HG03095 (cell line): ENCODE results near the gene RIBC1.
"Not testable (repeated sequence)": the region's sequence is repeated elsewhere in the genome, so short reads cannot be mapped to it uniquely, and the experiment has no call there.

ENCODE experiments used
- ATAC-seq: cut with Tn5 transposase; IDR thresholded peaks from one replicate; pipeline ENCODE4 v1.9.1; 2021; ENCODE audit warnings: moderate library complexity; ENCODE audit not compliant: unreplicated experiment

The RIBC1 gene

DNA sequence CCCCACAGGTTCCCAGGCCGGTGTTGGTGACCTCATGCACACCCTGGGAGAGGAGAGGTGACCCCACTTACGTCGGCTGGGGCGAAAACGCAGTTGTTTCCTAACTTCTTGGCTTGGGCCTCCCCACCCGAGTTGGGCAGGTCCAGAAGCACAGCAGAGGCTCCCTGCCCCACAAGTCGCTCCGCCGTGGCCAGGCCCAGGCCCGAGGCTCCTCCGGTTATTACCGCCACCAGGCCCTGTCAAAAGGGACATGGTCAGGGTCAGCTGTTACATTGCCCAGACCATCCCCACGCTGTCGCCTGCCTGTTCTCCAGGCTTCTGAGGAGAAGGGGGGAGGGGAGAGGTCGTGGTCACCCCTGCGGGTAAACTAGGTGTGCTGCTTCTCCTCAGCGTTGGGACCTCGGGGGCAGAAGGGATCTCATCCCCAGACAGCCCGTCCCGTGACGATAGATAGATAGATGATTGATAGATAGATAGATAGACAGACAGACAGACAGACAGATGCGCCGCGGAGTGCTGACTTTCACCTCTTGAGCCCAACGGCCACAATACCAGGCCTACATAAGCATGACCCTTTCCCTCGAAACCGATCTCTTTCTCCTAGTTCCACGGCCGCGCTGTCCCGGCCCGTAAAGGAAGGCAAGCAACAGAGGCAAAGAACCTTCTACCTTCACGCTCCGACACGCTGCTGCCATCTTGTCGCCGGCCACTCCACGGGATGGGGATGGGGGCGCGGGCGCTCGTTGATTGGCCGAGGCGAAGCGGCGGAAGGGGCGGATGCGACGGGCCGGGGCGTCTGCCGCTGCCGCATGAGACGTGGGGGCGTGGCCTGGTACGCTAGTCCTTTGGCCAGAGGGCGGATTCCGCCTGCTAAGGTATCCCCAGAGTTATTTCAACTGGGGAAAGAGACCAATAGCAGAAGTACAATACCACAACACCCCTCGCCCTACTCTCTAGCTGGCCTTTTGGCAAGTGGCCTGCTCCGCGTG is 11.3 kb downstream of the RIBC1 start, which contains the start of gene HSD17B10:
HSD17B10 (minus strand) TSS at position 720 of the 989 bp plus-strand sequence; CDS start at position 695, 25 bp downstream.
- peak; percentile 92 for ATAC-seq

DNA sequence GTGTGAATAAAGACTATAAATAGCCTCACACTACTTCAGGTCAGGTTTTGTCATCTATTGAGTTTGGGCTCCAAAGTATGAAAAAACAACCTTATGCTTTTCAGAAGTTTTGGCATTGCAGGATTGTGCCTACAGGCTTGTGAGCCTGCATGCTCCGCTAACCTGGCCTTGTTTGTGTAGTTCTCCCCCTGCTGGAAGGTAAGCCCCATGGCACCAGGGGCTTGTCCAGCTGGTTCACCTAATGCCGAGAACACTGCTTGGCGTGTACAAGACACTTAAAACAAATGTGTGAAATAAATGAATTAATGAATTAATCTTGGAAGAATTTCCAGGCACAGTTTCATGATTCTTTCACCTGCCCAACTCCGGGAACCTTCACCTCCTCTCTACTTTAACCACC is 13.3 kb downstream of the RIBC1 start:
- peak; percentile 69 for ATAC-seq

DNA sequence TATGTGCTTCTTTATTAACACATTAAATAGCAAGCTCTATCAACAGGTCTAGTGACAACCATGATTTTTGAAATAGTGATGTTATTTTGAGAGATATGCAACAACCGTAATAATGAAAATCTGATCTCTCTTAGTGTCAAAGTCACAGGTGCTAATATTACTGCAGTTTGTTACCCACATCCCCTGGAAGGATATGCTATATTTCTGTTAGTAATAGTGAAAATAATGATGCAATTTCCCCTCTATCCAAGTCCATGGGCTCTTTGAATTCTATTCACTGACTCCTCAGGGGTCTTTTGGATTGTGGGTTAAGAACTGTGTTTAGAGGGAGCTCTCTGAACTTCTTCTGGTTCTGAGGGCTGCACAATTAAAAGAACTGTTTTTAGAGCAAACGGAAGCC is 14.5 kb downstream of the RIBC1 start:
- ATAC-seq = no peak

DNA sequence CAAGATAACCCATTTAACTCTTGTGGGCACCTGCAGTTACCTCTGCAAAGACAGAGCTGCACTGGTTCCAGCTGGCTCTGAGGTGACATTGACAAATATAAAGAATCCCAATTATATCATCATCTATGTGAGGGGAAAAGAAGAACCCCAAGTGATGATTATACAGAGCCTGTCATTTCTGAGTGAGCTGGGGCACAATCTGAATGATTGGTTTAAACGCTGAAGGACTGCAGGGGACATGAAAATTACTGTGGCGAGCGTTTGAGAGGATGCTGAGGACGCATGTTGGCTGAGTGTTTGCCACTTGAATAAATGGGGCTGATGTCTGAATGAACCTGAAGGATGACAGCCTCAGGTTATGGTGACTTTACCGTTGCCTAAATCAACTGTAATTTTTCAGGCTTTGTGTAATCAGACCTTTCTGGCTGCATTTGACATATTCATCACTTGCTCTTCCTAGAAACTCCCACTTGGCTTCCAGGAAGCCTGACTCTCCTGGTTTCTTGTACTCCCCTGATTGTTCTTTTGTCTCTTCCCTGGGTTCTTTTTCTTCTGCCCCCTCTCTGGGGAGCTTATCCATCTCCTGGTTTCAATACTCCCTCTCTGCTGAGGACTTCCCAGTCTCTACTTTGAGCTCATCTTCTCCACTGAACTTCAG is 15.6 kb downstream of the RIBC1 start:
- ATAC-seq = no peak

- no peak for ATAC-seq
Observed at GRCh38 chrX:53438832-53439230, 16.2 kb downstream of the RIBC1 start.

DNA sequence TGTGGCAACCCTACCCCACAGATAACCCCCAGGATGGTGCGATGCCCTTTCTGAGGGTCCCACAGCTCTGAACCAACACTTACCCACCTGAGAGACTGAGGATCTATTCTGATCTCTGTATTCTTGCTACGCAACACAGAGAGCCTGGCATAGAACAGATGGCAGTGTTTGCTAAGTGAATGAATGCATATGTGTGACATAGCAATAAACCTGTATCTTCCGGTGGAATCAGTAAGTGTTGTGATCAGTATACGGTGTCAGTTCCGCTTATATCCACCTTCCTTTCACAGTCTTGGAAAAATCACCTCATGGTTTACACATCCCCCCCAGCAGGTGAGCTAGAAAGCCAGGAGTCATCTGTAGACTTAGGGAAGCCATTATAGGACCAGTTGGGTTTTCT is 17.4 kb downstream of the RIBC1 start:
- ATAC-seq = no peak

GRCh38 chrX:53440621-53441517 is 18.2 kb downstream of the RIBC1 start:
- no peak for ATAC-seq

DNA sequence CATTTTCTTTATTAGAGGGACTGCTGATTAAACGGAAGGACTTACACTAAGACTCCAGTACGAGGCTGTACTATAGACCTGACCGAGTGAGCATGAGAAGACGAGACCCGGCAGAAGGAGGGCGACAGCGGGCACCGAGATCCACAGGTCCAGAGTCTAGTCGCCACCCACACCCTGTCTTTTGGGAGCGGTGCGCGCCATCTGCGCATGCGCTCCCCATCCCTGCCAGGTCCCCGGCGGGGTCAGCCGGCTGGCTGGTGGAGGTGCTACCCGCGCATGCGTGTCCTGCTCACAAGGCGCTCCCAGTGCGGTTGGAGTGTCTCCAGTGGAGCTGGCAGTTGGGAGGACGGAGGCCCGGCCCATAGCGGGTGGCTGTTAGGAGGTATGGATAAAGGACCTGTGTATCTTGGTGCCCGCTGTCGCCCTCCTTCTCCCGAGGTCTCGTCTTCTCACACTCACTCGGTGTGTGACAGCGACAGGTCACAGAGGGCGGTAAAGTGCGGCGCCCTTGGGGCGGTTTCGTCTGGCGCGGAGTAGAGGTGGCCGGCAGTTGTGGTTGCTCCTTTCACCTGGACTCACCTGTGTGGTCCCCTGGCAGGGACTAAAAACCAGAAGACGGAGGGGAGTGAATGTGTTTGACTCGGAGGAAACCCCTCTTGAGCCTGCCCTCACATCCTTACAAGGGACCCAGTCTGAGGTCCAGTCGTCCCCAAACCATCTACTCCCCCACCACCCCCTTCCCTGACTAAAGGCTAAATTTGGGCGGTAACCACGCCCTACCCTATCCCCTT is 19.1 kb downstream of the RIBC1 start:
- peak; percentile 62 for ATAC-seq

- no peak for ATAC-seq
Observed at GRCh38 chrX:53442322-53442631, 19.6 kb downstream of the RIBC1 start.

- no peak for ATAC-seq
Observed at GRCh38 chrX:53445977-53446376, 23.3 kb downstream of the RIBC1 start.

GRCh38 chrX:53447441-53447840 is 24.8 kb downstream of the RIBC1 start:
- ATAC-seq = no peak

GRCh38 chrX:53449632-53450031 is 27.0 kb downstream of the RIBC1 start:
- no peak for ATAC-seq

DNA sequence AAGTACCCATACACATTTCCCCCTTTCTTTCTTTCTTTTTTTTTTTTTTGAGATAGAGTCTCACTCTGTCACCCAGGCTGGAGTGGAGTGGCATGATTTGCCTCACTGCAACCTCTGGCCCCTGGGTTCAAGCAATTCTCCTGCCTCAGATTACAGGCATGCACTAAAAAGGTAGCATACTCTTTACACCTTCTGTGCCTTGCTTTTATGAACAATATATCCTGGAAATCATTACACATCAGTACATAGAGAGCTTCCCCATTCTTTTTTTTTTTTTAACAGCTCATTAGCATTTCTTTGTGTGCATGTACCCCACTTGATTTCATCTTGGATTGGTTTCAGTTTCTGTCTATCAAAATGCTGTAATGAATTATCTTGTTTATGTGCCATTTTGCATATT is 30.1 kb downstream of the RIBC1 start:
- ATAC-seq = no peak

- ATAC-seq = no peak
Observed at GRCh38 chrX:53456254-53456653, 33.6 kb downstream of the RIBC1 start.

GRCh38 chrX:53458082-53458481 is 35.4 kb downstream of the RIBC1 start:
- ATAC-seq = no peak

GRCh38 chrX:53468659-53469058 is 46.0 kb downstream of the RIBC1 start:
- ATAC-seq = not testable (repeated sequence)

DNA sequence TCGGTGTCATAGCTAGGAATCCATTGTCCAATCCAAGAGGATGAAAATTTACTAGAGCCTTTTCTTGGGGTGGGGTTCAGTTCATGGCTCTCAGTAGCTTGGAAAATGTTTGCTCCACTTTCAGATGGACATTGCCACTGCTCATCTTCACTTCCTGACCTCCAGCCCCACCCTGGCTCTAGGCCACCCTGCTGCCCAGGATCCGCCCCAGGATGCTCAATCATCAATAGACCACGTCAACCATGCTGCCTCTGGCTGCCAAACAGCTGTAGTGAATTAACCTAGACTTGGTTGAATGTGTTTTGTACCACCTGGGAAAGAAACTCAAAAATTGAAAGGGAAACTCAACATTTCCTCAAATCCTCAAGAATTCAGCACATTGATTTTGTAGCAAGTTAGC is 48.7 kb downstream of the RIBC1 start:
- no peak for ATAC-seq

DNA sequence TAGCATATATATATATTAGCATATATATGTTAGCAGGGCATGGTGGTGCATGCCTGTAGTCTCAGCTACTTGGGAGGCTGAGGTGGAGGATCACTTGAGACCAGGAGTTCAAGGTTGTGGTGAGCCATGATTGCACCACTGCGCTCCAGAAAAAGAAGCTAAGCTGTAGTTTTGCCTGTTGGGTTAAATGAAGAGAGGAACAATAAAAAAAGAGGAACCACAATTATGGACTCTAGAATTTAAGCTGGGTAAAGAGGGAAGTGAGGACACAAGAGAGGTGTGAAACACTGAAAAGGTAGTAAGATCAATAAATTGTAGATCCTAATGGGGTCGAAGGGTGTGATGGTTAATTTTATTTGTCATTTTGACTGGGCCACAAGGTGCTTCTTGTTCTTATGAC is 52.0 kb downstream of the RIBC1 start:
- ATAC-seq = no peak

DNA sequence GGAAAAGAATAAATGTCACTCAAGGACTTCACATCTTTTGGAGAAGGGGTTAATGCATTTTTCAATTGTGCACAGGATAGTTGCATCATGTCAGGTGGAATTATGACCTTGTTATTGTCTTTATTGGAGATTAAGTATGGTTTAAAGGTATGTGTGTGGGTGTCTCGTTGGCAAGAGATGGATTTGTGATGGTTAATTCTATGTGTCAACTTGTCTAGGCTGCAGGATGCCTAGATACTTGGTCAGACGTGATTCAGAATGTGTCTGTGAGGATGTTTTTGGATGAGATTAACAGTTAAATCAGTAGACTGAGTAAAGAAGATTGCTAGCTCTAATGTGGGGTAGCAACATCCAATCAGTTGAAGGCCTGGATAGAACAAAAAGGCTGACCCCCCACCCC is 53.7 kb downstream of the RIBC1 start:
- no peak for ATAC-seq

DNA sequence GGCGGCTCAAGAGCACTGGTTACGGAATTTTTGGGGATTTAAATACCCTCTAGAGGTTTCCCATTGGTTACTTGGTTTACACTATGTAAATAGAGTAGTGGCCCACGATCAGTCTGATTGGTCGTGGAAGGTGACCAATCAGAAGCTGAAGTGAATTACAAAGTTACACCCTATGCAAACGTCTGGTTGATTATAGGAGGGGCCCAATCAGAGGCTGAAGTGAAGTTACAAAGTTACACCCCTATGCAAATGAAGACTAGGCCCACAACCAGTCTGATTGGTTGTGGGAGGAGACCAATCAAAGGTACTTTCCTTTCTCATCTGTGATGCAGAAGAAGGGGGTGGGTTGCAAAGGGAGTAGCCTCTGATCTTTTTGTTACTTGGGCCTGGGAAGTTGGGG is 56.6 kb downstream of the RIBC1 start:
- no peak for ATAC-seq
